Kidney (tissue), 14 donors: Measurements from ENCODE around the gene HIVEP3. TPM values are rescaled to one million over a fixed set of nuclear protein-coding genes. Genes with fewer than 3 reads are reported as not detected.
A peak's percentile ranks its signal among the peaks of the same experiment; 100 is the strongest.

ENCODE experiments used
- DNase-seq, 5 donors: peaks; one replicate each; pipeline ENCODE4 v3.0.0-alpha.2; 2013 to 2020
- FAIRE-seq: peaks from 2 replicates; lab custom pipeline; 2012; peaks lifted over from hg19 to GRCh38; lab: Jason Lieb, UNC
- H3K27ac ChIP-seq, 2 donors: one replicate each; pipeline ENCODE4 v1.7.0; 2013; ENCODE audit warnings: low read depth in 2 of 2, low read length in 2 of 2, inconsistent platforms in 1 of 2
- H3K27me3 ChIP-seq: one replicate; pipeline ENCODE4 v1.7.1; 2013; ENCODE audit warnings: low read length, inconsistent platforms; ENCODE audit not compliant: control insufficient read depth, insufficient read depth
- H3K36me3 ChIP-seq, 3 donors: one replicate each; pipeline versions ENCODE4 v1.7.0 to v1.7.1; 2013; ENCODE audit warnings: low read length in 3 of 3, control low read depth in 1 of 3, inconsistent platforms in 1 of 3; ENCODE audit not compliant: insufficient read depth in 3 of 3, control insufficient read depth in 2 of 3
- H3K4me1 ChIP-seq, 3 donors: one replicate each; pipeline versions ENCODE4 v1.7.0 to v1.7.1; 2013; ENCODE audit warnings: low read length in 3 of 3, inconsistent platforms in 1 of 3, low read depth in 1 of 3; ENCODE audit not compliant: control insufficient read depth in 2 of 3, insufficient read depth in 2 of 3
- H3K4me3 ChIP-seq, 3 donors: one replicate each; pipeline versions ENCODE4 v1.7.0 to v1.8.1; 2013; ENCODE audit warnings: low read length in 3 of 3, control low read depth in 1 of 3, inconsistent platforms in 1 of 3
- H3K9ac ChIP-seq, 3 donors: one replicate each; pipeline versions ENCODE4 v1.7.0 to v1.7.1; 2013; ENCODE audit warnings: low read length in 3 of 3, control low read depth in 1 of 3, inconsistent platforms in 1 of 3
- H3K9me3 ChIP-seq, 3 donors: one replicate each; pipeline versions ENCODE4 v1.7.0 to v1.7.1; 2013; ENCODE audit warnings: low read length in 3 of 3, control low read depth in 1 of 3, inconsistent platforms in 1 of 3; ENCODE audit not compliant: control insufficient read depth in 2 of 3, insufficient read depth in 1 of 3
- intact Hi-C: fragments of 100-400 bp; cut with DNase I; formaldehyde crosslinking; loops from one replicate; pipeline ENCODE4 v1.11.1; 2022
- polyA plus RNA-seq: library from polyadenylated mRNA; stranded (reverse); fragments of 350-450 nt; fragmentation: Illumina TruSeq; extraction: RNeasy Lipid Tissue Mini Kit (QIAGEN cat#74804); gene quantifications from one replicate; pipeline ENCODE4 v1.2.3, GENCODE V29; 2014; ENCODE audit warnings: low read depth, low replicate concordance; ENCODE audit not compliant: insufficient read depth
- total RNA-seq: library from RNA; stranded (reverse); fragmentation: NEBNext Ultra II Directional; extraction: Animal tissue kit (Norgen Biotek cat#: 25700); gene quantifications from one replicate; pipeline ENCODE4 v1.2.1, GENCODE V29; 2021
- TF ChIP-seq, protein P1 (sequence below): IDR thresholded peaks from 3 replicates; pipeline ENCODE4 v1.5.1; 2012; ENCODE audit warnings: mild to moderate bottlenecking, moderate library complexity, borderline replicate concordance; ENCODE audit not compliant: insufficient read depth; ENCODE audit errors: extremely low read depth
- donor health status: control.
- donor health status: control.
- donor health status: control.
- donor health status: control.
- donor health status: control.
- donor health status: DM: yes; HTN: yes; CAD: no.
- donor health status: Normal renal cell carcinoma (clear cell type).

HIVEP3 gene
- total and polyA plus RNA-seq, 2 donors from 2014 or later = 3.5 to 11.0 TPM

DNA sequence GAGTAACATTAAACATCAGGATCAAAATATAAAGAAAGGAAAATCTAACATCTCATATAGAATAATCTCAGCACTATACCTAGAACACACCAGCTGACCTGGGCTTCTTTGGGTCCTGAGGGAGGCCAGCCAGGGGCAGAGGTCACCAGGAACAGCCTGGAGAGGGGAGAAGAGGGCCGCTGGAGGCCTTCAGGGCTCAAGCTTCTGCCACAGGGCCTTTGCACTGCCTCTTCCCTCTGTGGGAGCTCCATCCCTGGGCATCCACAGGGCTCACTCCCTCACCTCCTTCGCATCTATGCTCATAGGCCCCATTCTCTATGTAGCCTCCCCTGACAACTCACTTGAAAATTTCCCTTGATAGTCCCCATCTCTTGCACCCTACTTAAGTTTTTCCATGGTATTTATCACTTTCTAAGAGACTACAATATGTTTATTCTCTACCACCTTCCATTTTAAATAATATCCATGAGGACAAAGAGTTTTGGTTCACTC, 73.9 kb downstream of the HIVEP3 start:
- Histone ChIP-seq H3K27me3 (no peaks in the 10 kb centered on the region), H3K36me3 (no peaks in the 10 kb centered on the region), H3K4me1 (peaks cover 0 to 4% (median 2%) of the 10 kb centered on the region in 3 donors), H3K9ac (no peak overlapping the region), H3K9me3 (no peaks in the 10 kb centered on the region), H3K4me3 (no peak overlapping the region), H3K27ac (no peak overlapping the region)
- DNase-seq (no peak), FAIRE-seq (no peak)
- TF ChIP-seq, protein P1, sequence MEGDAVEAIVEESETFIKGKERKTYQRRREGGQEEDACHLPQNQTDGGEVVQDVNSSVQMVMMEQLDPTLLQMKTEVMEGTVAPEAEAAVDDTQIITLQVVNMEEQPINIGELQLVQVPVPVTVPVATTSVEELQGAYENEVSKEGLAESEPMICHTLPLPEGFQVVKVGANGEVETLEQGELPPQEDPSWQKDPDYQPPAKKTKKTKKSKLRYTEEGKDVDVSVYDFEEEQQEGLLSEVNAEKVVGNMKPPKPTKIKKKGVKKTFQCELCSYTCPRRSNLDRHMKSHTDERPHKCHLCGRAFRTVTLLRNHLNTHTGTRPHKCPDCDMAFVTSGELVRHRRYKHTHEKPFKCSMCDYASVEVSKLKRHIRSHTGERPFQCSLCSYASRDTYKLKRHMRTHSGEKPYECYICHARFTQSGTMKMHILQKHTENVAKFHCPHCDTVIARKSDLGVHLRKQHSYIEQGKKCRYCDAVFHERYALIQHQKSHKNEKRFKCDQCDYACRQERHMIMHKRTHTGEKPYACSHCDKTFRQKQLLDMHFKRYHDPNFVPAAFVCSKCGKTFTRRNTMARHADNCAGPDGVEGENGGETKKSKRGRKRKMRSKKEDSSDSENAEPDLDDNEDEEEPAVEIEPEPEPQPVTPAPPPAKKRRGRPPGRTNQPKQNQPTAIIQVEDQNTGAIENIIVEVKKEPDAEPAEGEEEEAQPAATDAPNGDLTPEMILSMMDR = no peak
- intact Hi-C loops = no loop called here

GRCh38 chr1:41844255-41844654, 74.5 kb downstream of the HIVEP3 start:
- Histone ChIP-seq H3K4me1 (peaks cover 0 to 4% (median 2%) of the 10 kb centered on the region in 3 donors), H3K27me3 (no peaks in the 10 kb centered on the region), H3K9me3 (no peaks in the 10 kb centered on the region), H3K36me3 (no peaks in the 10 kb centered on the region), H3K9ac (no peak overlapping the region), H3K4me3 (no peak overlapping the region), H3K27ac (no peak overlapping the region)
- TF ChIP-seq, protein P1 = no peak
- intact Hi-C loops = no loop called here
- no peak for FAIRE-seq
- DNase-seq = no peak

- Histone ChIP-seq H3K27me3 (no peaks in the 10 kb centered on the region), H3K9me3 (no peaks in the 10 kb centered on the region), H3K36me3 (no peaks in the 10 kb centered on the region), H3K4me3 (no peak overlapping the region), H3K9ac (no peak overlapping the region), H3K4me1 (peaks cover 0 to 4% (median 2%) of the 10 kb centered on the region in 3 donors), H3K27ac (no peak overlapping the region)
- TF ChIP-seq, protein P1 = no peak
- intact Hi-C loops = no loop called here
- FAIRE-seq (no peak), DNase-seq (peak in 3 of 5 donors; percentile 27 to 70 (median 67))
Observed at GRCh38 chr1:41842993-41843755, 75.5 kb downstream of the HIVEP3 start.
